ENCODE measurements around the gene TFR2.

TFR2 gene

DNA sequence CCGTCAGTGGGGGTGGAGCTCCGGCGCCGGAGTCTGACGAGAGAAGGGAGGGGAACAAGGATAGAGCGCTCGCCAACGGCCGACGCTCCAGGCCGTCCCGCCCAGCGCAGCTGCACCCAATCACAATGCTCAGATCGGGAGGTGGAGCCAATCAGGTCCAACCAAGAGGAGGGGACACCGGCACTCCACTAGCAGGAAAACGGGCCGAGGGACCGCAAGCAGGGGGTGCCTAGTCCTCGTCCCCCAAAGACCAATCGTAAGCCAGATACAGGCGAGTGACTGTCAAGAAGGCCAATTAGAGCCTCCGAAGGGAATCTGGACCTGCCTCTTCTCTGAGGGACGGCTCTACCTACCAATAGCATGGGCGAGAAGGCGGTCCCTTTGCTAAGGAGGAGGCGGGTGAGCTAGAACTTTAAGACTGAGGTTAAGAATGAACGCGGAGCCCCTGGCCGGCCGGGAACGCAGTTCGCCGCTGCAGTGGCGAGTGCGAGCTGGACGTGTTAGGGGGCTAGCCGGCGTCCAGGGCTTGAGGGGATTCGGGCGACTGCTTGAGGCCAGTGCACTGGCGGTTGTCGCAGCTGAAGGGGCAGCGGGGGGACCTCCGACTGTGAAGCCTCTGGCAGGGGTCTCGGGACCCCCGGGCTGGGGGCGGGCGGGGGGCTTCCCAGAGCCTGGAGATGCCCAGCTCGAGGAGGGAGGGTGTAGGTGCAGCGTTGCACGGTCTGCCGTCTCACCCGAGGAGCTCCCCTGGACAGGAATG lies 54.9 kb downstream of the TFR2 start, which contains the start of gene FBXO24:
TSS of gene FBXO24 (plus strand) at position 63 of the 760 bp plus-strand sequence. CDS start at position 361, 298 bp downstream.
- DNase-seq (ENCODE audit: low read depth) = peak; percentile 99

- peak; percentile 55 for DNase-seq (ENCODE audit: low read depth)
Measured at GRCh38 chr7:100585511-100586265, 55.7 kb downstream of the TFR2 start, which contains the start of gene LRCH4. TSS of gene LRCH4 (minus strand) at chr7:100586129. CDS start at chr7:100586100, 29 bp downstream.

GRCh38 chr7:100584683-100585510 lies 56.5 kb downstream of the TFR2 start:
- no peak for DNase-seq (ENCODE audit: low read depth)

- no peak for DNase-seq (ENCODE audit: low read depth)
Measured at GRCh38 chr7:100584054-100584682, 57.2 kb downstream of the TFR2 start.

GRCh38 chr7:100583132-100584053 lies 58.0 kb downstream of the TFR2 start:
- peak; percentile 56 for DNase-seq (ENCODE audit: low read depth)

GRCh38 chr7:100582650-100583049 lies 58.7 kb downstream of the TFR2 start:
- DNase-seq (ENCODE audit: low read depth) = no peak

GRCh38 chr7:100582041-100582579 lies 59.2 kb downstream of the TFR2 start:
- DNase-seq (ENCODE audit: low read depth) = no peak

DNA sequence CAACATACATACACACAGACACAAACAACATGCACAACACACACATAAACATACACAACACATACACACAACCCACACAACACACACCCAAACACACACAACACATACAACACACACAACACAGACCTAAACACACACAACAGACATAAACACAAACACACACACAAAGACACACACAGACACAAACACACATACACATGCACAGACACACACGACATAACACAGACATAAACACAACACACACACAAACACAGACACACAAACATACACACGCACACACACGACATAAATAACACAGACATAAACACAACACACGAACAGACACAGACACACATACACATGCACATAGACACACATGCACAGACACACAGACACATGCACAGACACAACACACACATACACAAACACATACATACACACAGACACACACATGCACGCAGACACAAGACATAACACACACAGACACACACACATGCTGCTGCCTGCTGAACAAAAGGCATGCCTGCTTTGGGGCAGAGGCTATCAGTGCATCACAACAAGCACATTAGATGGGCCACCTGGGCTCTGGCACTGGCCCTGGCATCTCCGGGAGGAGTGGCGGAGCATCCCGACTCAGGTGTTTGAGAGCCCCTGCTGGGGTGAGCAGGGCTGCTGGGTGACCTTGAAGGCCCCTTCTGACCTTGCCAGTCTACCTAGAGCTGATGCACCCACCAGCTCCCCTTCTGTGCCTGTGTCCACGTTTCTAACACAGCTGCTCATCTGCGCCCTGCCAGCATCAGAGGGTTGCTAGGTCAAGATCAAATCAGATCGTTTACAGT lies 60.7 kb downstream of the TFR2 start:
- no peak for DNase-seq (ENCODE audit: low read depth)

- DNase-seq (ENCODE audit: low read depth) = no peak
Measured at GRCh38 chr7:100578246-100579183, 62.8 kb downstream of the TFR2 start.

DNA sequence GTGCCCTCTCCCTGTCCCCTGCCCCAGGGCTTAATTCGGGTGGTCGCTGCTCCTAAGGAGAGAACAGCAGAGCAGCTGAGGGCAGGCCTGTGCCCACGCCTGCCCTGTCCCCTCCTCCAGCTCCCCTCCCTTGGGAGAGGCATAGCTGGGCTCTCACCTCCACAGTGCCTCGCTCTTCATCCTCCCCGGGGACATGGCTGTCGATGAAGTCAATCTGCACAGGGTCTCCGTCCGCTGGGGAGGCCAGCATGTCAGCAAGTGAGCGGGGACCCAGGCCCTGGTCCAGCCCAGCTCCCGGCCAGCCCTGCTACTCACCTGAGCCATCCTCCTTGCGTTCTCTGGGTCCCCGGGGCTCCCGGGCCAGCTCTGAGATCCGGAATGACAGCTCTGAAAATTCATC lies 63.8 kb downstream of the TFR2 start:
- no peak for DNase-seq (ENCODE audit: low read depth)

DNA sequence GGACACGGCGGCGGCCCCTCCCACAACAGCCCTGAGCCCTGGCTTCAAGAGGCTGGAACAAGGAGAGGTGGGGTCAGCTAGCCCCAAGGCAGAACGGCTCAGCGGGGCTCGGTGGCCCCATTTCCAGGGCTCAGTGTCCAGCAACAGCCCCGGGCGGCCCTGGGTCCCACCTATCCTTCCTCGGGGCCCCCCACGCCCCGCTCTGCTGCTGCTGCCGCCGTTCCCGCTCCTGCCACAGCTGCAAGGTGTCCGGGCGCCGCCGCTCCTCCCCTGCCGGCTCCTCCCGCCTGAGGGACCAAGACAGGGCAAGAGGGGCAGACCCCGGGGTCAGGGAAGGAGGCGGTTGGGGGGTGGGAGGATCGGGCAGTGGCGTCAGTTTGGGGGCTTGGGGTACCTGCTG lies 64.2 kb downstream of the TFR2 start:
- DNase-seq (ENCODE audit: low read depth) = no peak

DNA sequence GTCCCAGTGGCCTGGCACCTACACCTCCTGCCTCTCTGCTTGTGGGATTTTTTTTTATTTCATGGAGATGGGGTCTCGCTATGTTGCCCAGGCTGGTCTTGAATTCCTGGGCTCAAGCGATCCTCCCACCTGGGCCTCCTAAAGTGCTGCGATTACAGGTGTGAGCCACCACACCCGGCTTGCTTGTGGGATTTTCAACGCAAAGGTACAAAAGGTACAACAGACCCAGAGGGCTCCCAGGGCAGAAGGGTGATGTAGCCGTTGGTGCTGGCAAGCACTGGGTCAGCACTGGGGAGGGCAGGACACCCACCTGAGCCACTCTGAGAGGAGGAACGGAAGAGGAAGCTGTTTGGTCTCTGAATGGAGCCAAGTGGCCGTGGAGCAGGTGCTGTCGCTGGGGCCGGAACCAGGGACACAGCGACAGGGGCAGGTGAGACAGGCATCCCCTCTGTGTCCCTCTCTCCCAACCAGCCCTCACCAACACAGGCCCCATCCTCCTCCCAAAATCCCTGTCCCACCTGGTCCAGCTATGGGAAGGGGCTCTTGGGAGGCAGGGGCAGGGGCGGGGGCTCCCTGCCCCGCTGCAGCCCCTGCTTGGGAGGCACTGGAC lies 64.9 kb downstream of the TFR2 start:
- no peak for DNase-seq (ENCODE audit: low read depth)

DNA sequence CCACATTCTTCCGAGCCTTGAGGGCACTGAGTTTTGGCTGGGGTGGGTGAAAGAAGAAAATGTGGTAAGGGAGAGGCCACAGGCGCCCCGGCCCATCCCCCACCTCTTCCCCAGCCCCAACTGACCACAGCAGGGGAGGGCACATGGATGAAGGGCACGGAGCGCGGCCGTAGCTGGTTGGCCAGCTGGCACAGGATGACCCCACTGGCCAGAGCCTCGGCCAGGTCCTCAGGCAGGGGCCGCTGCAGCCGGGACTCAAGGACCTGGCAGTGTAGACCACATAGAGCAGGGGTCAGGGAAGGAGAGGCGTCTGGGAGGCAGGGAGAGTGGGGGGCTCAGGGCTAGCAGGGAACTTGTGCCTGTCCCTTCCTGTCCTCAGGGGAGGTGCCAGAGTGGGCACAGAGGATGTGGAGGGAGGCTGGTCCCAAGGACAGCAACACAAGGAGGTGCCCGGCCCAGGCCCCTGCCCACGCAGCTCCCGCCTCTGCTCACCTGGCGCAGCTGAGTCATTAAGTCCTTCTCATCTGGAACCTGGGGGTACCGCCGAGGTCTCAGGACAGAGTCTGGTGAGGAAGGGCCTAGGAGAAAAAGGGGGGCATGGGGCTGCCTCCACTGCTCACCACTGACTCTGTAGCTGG lies 65.5 kb downstream of the TFR2 start:
- no peak for DNase-seq (ENCODE audit: low read depth)

- no peak for DNase-seq (ENCODE audit: low read depth)
Measured at GRCh38 chr7:100575206-100575631, 66.1 kb downstream of the TFR2 start.

DNA sequence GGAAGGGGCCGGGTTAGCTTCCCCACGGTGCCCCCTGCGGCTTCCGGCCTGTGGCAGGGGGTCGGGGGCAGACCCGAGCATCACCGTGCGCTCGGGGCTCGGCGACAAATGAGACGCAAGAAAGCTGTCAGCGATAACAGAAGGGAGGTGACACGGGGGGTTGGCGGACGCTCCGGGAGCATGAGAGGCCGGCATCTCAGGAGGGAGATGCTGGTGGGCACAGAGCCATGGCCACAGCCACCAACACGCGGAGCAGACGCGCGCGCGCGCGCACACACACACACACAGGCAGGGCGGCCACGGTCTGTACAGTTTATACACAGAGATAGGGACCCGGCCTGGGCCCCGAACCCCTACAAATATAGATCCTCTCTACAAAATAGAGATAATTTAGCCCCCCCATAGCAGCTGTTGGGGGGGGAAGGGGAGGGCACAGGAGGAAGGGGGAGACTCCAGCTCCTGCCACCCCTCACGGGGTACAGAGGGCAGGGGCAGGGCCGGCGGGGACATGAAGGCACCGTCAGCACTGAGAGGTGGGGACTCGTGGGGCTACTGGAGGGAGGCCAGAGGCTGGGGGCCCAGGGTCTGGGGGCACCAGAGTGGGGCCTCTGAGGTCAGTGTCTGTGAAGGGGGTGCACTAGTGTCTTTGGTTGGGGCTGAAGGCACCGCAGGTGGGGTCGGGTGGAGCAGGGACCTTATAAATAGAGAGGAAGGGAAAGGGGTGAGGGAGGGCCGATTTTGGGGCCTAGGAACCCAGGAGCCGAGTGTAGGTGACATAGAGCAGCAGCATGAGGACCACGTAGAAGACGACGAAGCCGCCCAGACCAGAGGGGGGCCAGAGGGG lies 66.8 kb downstream of the TFR2 start:
- no peak for DNase-seq (ENCODE audit: low read depth)

GRCh38 chr7:100573691-100574361 lies 67.5 kb downstream of the TFR2 start, which contains the start of gene SAP25:
TSS of gene SAP25 (minus strand) at chr7:100573900. CDS start at chr7:100573742, 158 bp downstream.
- no peak for DNase-seq (ENCODE audit: low read depth)

All from activated T-helper 1 cell treated with Interleukin-2 at 50 U/mL for 16 hours (primary cell).